NCI-H2029 treated with DMSO at 0.1 percent for 48 hours (cell line): Measurements from ENCODE around the gene RNLS.
A peak's percentile ranks its signal among the peaks of the same experiment; 100 is the strongest.

Source experiments
- DNase-seq: peaks from one replicate; lab custom pipeline; 2025; lab: John Stamatoyannopoulos, UW

The RNLS gene

GRCh38 chr10:88474884-88475844 is 108.0 kb downstream of the RNLS start:
- no peak for DNase-seq

DNA sequence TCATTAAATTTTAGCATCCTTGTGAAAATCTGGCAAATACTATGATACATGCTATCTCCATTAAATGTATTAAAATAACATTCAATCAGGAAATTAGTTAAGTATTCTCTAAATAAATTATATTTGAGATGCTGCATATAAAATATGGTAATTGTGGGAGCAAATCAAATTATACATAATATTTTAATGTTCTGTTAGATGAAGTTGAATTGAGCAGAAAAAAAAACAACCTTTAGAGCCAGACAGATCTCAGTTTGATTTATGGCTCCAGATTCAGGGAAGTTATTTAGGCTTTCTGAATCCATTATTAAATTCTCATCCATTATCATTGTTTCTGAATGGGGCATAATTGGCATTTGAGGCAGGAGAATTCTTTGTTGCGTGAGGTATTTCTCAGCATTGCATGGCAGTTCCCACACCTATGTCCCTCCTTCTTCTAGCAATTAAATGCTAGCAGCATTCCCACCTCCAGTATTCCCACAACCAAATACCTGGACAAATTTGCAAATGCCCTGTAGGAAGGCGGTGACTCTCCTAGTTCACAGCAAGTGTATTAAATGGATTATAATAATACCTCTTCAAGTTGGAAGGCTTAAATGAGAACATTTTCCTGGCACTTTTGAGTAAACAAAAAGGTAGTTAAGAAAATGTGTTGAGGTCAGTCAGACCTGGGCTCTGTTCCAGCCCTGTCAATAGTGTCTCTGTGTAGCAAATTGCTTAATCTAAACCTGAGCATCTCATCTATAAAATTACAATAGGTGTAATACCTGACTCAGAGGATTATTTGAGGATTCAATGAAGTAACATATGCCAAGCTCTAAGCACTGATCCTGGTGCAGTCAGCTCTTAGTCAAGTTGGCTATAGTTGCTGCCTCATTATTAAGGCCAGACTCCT is 108.9 kb downstream of the RNLS start:
- peak; percentile 26 for DNase-seq

DNA sequence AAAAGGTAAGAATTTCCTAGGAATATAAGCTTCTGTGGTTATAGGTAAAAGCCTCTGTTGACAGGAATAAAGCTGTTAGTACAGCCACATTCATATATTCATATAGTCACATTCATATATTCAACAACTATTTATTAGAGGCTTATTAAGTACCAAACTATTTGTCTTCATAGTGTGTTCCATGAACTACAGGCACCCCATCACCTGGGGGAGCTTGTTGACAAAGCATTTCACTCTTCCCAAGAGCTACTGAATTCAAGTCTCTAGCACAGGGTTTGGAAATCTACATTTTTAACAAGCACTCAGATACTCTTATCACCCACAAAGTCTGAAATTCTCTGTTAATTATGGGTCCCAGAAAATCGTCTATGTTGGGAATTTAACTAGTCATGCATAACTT is 110.6 kb downstream of the RNLS start:
- DNase-seq = no peak

- no peak for DNase-seq
These were observed 111.2 kb downstream of the RNLS start for GRCh38 chr10:88471899-88472298.

GRCh38 chr10:88467835-88468485 is 115.2 kb downstream of the RNLS start:
- DNase-seq = no peak

GRCh38 chr10:88466786-88467185 is 116.3 kb downstream of the RNLS start:
- DNase-seq = no peak

DNA sequence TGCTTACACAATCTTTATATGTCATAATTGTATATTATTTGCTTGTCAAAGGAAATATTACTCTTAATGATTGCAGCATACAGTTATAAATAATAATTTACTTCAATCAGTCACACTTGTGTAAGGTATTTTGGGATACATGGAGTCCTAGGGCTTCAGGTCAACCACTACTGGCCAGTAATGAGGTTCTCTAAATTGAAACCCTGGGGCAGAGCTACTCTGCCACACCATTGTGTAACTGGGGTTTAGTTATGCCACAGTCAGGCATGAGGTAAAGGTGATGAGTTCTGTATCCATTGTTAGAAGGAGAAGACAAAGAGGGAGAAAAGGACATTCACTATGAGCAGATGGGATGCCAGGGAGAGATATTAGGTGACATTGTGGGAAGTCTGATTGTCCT is 117.4 kb downstream of the RNLS start:
- no peak for DNase-seq

- DNase-seq = no peak
These were observed 119.3 kb downstream of the RNLS start for GRCh38 chr10:88463811-88464210.

GRCh38 chr10:88461426-88461825 is 121.7 kb downstream of the RNLS start:
- DNase-seq = no peak

- DNase-seq = no peak
These were observed 123.6 kb downstream of the RNLS start for GRCh38 chr10:88459530-88459929.

GRCh38 chr10:88458209-88458608 is 124.9 kb downstream of the RNLS start:
- DNase-seq = no peak

DNA sequence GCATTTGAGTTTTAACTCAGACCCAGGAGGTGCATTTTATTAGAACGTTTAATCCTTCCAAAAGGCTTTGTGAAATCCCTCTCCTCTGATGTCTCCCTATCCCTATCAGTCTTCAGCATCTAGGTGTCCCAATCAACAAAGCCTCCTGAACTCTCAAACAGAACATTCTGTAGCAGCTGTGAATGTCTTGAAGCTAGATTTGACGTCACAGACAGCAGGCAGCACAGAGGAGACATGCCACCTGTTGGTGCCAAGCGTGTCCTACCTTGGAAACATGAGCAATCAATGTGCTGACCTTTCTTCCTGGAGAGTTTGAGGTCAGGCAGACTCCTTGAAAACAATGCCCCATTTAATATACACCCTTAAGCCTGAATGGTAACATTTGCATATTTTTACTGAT is 125.5 kb downstream of the RNLS start:
- no peak for DNase-seq

DNA sequence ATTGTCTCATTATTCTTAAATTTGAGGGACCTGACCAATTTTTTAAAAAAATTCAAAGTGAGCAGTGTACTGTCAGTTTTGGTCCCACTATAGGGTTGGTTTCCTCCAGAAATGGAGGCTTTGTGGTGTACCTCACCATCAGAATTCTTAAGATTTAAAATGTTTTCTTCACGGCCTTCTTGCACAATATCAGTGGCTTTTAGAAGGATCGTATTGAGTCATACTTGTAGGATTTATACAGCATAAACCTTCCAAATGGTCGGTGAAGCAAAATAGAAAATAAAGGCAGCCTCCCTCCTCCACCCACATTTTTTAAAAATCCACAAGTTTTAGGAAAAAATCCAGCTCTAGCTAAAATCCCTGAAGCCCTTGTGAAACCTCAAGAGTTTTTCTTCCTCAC is 126.4 kb downstream of the RNLS start:
- DNase-seq = no peak

- no peak for DNase-seq
These were observed 127.3 kb downstream of the RNLS start for GRCh38 chr10:88455831-88456230.

DNA sequence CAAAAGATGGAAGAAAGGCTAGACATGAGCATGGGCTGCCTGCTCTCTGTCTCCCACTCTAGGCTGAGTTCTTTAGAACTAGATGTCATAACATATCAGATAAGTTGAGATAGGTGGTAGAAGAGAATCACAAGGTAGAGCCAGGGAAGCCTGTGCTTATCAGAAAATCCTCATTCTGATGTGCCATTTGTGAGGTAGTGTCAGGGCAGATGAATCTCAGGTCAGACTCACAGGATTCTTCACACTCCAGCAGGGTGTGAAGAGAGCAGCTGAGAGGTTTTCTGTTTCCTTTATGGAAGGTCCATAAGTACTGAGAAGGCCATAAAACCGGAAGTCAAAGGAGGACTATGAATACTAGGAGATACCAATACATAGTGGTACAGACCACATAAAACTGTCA is 132.9 kb downstream of the RNLS start:
- DNase-seq = no peak

DNA sequence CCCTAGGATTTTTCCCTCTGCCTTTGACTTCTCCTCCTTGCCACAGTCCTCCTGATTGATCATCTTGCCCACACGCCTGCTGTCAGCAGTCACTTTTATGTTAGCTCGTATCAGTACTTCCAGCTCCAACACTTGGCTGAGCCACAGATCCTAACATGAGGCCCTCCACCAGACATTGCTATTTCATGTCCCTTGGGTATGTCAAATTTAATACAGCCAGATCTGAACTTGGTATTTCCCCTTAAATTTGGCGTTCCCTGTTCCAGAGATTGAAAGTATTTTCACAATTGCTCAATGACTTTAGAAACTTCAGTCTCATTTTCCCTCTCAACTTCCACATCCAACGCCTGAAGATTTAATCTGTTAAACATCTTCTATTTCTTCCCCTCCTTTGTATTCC is 140.4 kb downstream of the RNLS start:
- DNase-seq = no peak

DNA sequence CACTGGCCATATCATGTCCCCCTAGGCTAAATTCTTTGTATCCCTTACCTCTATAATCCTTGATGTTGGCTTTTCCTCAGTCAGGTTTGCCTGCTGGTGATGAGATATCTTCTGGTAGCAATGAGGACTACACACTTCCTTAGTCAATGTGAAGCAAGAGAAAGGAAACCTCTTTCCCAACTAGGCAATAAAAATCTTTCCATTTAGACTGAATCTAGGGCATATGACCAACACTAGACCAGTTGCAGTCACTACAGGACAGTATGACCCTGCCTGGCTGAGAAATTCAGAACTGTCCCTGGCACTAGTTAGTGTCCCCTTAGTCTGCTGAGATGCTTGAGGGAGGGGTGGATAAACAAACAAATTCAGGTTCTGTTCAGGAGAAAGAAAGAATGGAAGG is 142.6 kb downstream of the RNLS start:
- DNase-seq = no peak

- DNase-seq = no peak
These were observed 143.2 kb downstream of the RNLS start for GRCh38 chr10:88439932-88440331.

DNA sequence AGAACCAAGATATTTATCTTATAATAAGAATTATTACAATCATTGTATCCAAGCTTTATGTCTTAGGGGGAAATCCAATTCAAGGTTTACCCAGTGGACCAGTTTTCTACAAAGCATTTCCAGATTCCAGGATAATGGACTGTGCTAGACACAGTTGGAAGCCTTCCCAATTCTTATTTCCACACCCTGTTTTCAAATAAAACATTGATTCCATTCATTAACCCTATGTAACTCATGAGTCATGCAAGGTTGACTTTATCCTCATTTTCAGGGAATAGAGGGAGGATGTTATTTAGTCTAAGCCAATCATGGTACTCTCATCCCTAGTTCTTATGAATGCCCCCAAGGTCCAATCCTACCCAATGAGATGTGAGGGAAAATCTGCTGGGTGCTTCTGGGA is 145.7 kb downstream of the RNLS start:
- no peak for DNase-seq

GRCh38 chr10:88433565-88434186 is 149.4 kb downstream of the RNLS start:
- no peak for DNase-seq

GRCh38 chr10:88431103-88431502 is 152.0 kb downstream of the RNLS start:
- DNase-seq = no peak

GRCh38 chr10:88428976-88429375 is 154.1 kb downstream of the RNLS start:
- no peak for DNase-seq
